Hepatocyte (in vitro differentiated cells): ENCODE measurements around the gene DAPK2.

Experiments
- CTCF ChIP-seq: fragments of 200-600 bp; sonication (generic); IDR thresholded peaks from 2 replicates; pipeline ENCODE4 v1.5.1; 2016; ENCODE audit warnings: antibody characterized with exemption, mild to moderate bottlenecking; ENCODE audit not compliant: poor library complexity
- EZH2 ChIP-seq: fragments of 200-600 bp; sonication (generic); IDR thresholded peaks from 2 replicates; pipeline ENCODE4 v1.6.1; 2016; ENCODE audit warnings: antibody characterized with exemption, mild to moderate bottlenecking, borderline replicate concordance
- EZH2phosphoT487 ChIP-seq: fragments of 200-600 bp; sonication (generic); IDR thresholded peaks from one replicate; pipeline ENCODE4 v1.6.1; 2018; ENCODE audit warnings: antibody characterized with exemption, mild to moderate bottlenecking, low read depth, moderate library complexity; ENCODE audit not compliant: unreplicated experiment, severe bottlenecking

- no peak for TF ChIP-seq CTCF
- no peak for TF ChIP-seq EZH2
- no peak for TF ChIP-seq EZH2phosphoT487
Measured at GRCh38 chr15:63940966-63941620, 105.2 kb downstream of the DAPK2 start.
